Measurements from ENCODE around the gene OMD. TPM values are rescaled to one million over a fixed set of nuclear protein-coding genes. Genes with fewer than 3 reads are reported as not detected.
A peak's percentile ranks its signal among the peaks of the same experiment; 100 is the strongest.

Gene OMD
- total RNA-seq, 1 donor: 0.36 TPM

DNA sequence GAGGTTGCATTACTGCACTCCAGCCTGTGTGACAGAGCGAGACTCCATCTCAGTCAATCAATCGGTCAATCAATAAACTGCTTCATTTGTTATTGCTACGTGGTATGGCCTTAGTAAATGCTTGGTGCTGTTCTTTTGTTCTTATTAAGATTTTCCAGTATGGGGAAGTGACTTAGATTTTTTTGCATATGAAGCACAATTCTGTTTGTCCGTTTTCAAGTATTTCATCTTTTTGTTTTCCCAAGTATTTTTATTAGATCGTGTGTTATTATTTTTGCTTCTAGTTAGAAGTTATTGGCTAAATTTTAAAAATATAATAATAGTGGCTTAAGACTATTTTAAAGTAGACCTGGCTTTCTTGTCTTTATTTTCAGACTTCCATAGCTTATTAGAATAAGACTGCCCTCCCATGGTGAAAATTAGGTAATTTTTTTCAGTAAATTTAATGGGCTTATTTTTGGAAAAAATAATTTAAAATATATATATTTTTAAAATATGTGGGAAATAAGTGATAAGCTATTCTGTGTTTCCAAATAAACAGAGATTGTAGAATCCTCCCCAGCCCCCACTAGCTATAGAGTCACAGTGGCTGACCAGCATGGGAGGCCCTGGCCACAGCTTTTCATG, 14.7 kb upstream of the OMD start:
- DNase-seq (ENCODE audit: insufficient read length, low spot score, missing footprints): no peak
- TF ChIP-seq, protein P1, sequence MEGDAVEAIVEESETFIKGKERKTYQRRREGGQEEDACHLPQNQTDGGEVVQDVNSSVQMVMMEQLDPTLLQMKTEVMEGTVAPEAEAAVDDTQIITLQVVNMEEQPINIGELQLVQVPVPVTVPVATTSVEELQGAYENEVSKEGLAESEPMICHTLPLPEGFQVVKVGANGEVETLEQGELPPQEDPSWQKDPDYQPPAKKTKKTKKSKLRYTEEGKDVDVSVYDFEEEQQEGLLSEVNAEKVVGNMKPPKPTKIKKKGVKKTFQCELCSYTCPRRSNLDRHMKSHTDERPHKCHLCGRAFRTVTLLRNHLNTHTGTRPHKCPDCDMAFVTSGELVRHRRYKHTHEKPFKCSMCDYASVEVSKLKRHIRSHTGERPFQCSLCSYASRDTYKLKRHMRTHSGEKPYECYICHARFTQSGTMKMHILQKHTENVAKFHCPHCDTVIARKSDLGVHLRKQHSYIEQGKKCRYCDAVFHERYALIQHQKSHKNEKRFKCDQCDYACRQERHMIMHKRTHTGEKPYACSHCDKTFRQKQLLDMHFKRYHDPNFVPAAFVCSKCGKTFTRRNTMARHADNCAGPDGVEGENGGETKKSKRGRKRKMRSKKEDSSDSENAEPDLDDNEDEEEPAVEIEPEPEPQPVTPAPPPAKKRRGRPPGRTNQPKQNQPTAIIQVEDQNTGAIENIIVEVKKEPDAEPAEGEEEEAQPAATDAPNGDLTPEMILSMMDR (IDR thresholded peaks at IDR 0.05; ENCODE audit: extremely low read depth, low read depth, low read length): peak; percentile 44
- H3K79me2 ChIP-seq (ENCODE audit: insufficient read depth, low read length): no peaks in the 10 kb centered on the region
- H3K36me3 ChIP-seq (ENCODE audit: insufficient read depth, low read length): no peaks in the 10 kb centered on the region
- H3K27me3 ChIP-seq (ENCODE audit: insufficient read depth, low read length): no peaks in the 10 kb centered on the region
- no peak overlapping the region for H3K4me2 ChIP-seq (ENCODE audit: insufficient read depth, low read length)
- no peaks in the 10 kb centered on the region for H4K20me1 ChIP-seq (ENCODE audit: insufficient read depth, low read length)
- H3K4me1 ChIP-seq (ENCODE audit: insufficient read depth, low read length): peaks cover 6% of the 10 kb centered on the region
- no peaks in the 10 kb centered on the region for H3K9me3 ChIP-seq (ENCODE audit: low read depth, low read length)
- no peak overlapping the region for H3K27ac ChIP-seq (ENCODE audit: low read depth, low read length)
- no peak overlapping the region for H2AFZ ChIP-seq (ENCODE audit: low read length)
- H3K4me3 ChIP-seq (ENCODE audit: insufficient read depth, low read length): no peak overlapping the region

DNA sequence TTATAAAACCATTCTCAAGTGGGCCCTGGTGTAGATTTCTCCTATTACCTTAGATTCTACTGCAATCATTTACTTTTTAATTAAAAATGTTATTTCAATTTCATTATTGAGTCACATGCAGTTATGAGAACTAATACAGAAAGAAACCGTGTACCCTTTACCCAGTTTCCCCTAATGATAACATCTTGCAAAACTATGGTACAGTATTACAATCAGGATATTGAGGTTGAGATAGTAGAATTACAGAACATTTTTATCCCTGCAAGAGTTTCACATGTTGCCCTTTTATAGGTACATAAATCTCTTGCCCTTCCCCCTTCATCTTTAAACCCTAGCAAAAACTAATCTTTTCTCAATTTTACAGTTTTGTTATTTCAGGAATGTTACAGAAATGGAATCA, 11.0 kb upstream of the OMD start:
- H3K4me2 ChIP-seq (ENCODE audit: insufficient read depth, low read length): no peak overlapping the region
- TF ChIP-seq, protein P1 (IDR thresholded peaks at IDR 0.05; ENCODE audit: extremely low read depth, low read depth, low read length): no peak
- H3K27ac ChIP-seq (ENCODE audit: low read depth, low read length): no peak overlapping the region
- H3K27me3 ChIP-seq (ENCODE audit: insufficient read depth, low read length): no peaks in the 10 kb centered on the region
- no peaks in the 10 kb centered on the region for H3K9me3 ChIP-seq (ENCODE audit: low read depth, low read length)
- H2AFZ ChIP-seq (ENCODE audit: low read length): no peak overlapping the region
- no peak for DNase-seq (ENCODE audit: insufficient read length, low spot score, missing footprints)
- H3K79me2 ChIP-seq (ENCODE audit: insufficient read depth, low read length): no peaks in the 10 kb centered on the region
- no peaks in the 10 kb centered on the region for H4K20me1 ChIP-seq (ENCODE audit: insufficient read depth, low read length)
- no peaks in the 10 kb centered on the region for H3K36me3 ChIP-seq (ENCODE audit: insufficient read depth, low read length)
- H3K4me1 ChIP-seq (ENCODE audit: insufficient read depth, low read length): peaks cover 6% of the 10 kb centered on the region
- H3K4me3 ChIP-seq (ENCODE audit: insufficient read depth, low read length): no peak overlapping the region

DNA sequence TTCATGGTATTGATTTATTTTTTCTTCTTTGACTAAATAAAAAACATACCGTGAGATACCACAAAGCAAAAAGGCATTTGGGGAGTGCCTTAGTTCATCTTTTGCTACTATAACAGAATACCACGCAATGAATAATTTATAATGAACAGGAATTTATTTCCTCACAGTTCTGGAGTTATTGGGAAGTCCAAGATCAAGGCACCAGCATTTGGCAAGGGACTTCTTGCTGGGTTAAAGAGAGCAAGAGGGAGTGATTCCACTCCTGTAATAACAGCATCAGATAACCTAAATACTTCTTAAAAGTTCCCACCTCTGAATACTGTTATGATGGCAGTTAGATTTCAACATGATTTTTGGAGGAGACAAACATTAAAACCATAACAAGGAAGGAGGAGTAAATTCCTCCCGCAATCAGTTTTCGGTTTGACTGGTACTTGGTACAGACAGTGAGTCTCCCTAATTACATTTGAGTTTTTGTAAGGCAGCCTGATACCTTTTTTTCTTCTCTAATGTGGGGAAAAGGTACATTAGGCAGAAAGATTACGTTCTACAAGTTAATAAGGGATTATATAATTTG, 8.8 kb upstream of the OMD start:
- H4K20me1 ChIP-seq (ENCODE audit: insufficient read depth, low read length): no peaks in the 10 kb centered on the region
- TF ChIP-seq, protein P1 (IDR thresholded peaks at IDR 0.05; ENCODE audit: extremely low read depth, low read depth, low read length): no peak
- no peaks in the 10 kb centered on the region for H3K79me2 ChIP-seq (ENCODE audit: insufficient read depth, low read length)
- no peak overlapping the region for H3K4me2 ChIP-seq (ENCODE audit: insufficient read depth, low read length)
- no peak overlapping the region for H3K4me3 ChIP-seq (ENCODE audit: insufficient read depth, low read length)
- DNase-seq (ENCODE audit: insufficient read length, low spot score, missing footprints): no peak
- no peaks in the 10 kb centered on the region for H3K36me3 ChIP-seq (ENCODE audit: insufficient read depth, low read length)
- no peak overlapping the region for H3K27ac ChIP-seq (ENCODE audit: low read depth, low read length)
- no peaks in the 10 kb centered on the region for H3K9me3 ChIP-seq (ENCODE audit: low read depth, low read length)
- H2AFZ ChIP-seq (ENCODE audit: low read length): no peak overlapping the region
- H3K4me1 ChIP-seq (ENCODE audit: insufficient read depth, low read length): no peaks in the 10 kb centered on the region
- H3K27me3 ChIP-seq (ENCODE audit: insufficient read depth, low read length): no peaks in the 10 kb centered on the region

DNA sequence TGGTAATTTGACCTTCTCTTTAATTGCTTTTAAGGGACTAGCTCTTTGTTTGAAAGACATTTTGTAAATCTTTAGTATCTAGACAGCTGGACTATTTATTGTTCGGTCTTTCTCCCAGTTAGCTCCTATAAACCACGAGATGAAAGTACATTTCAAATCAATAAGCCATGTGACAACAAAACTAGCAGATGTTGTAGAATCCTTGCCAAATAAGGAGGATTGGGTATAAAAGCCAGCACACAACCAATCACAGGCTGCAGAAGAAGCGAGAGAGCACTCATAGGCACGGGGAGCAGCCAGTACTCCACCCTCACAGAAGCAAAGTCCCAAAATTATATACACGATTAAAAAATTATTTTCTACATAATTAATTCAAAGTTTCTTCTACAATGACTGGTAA, 8.1 kb upstream of the OMD start:
- Histone ChIP-seq H3K27ac (ENCODE audit: low read depth, low read length) (no peak overlapping the region), H3K4me3 (ENCODE audit: insufficient read depth, low read length) (no peak overlapping the region), H4K20me1 (ENCODE audit: insufficient read depth, low read length) (no peaks in the 10 kb centered on the region), H3K36me3 (ENCODE audit: insufficient read depth, low read length) (no peaks in the 10 kb centered on the region), H3K4me2 (ENCODE audit: insufficient read depth, low read length) (no peak overlapping the region), H3K27me3 (ENCODE audit: insufficient read depth, low read length) (no peaks in the 10 kb centered on the region), H3K4me1 (ENCODE audit: insufficient read depth, low read length) (no peaks in the 10 kb centered on the region), H3K9me3 (ENCODE audit: low read depth, low read length) (no peaks in the 10 kb centered on the region), H2AFZ (ENCODE audit: low read length) (no peak overlapping the region), H3K79me2 (ENCODE audit: insufficient read depth, low read length) (no peaks in the 10 kb centered on the region)
- TF ChIP-seq, protein P1 (IDR thresholded peaks at IDR 0.05; ENCODE audit: extremely low read depth, low read depth, low read length): no peak
- no peak for DNase-seq (ENCODE audit: insufficient read length, low spot score, missing footprints)
